H1 (cell line): ENCODE measurements around the gene DIP2C. TPM values are rescaled to one million over a fixed set of nuclear protein-coding genes. Genes with fewer than 3 reads are reported as not detected.

Experiments
- CTCF ChIA-PET: fragments of 300-600 bp; sonication (Branson Sonifier 250); formaldehyde crosslinking; loops from one replicate; lab custom pipeline; 2021; ENCODE audit not compliant: partially characterized antibody; lab: Charles Lee
- POLR2A ChIA-PET: fragments of 300-600 bp; sonication (Branson Sonifier 250); formaldehyde crosslinking; loops from one replicate; lab custom pipeline; 2021; ENCODE audit warnings: inconsistent platforms; ENCODE audit not compliant: partially characterized antibody; lab: Charles Lee
- DNase-seq, 2 experiments: peaks; one replicate each; pipeline versions ENCODE4 v3.0.0 to v3.0.0-alpha.2; 2010 to 2022; ENCODE audit warnings: low spot score in 2 of 2, low read depth in 1 of 2, mixed read lengths in 1 of 2
- FAIRE-seq: peaks from 2 replicates; lab custom pipeline; 2011; peaks lifted over from hg19 to GRCh38; lab: Jason Lieb, UNC
- H2AFZ ChIP-seq: 2 replicates; pipeline ENCODE4 v1.8.1; 2012; ENCODE audit warnings: low read length, inconsistent platforms
- H2AK5ac ChIP-seq: 2 replicates; pipeline ENCODE4 v1.6.1; 2013; ENCODE audit warnings: low read depth, low read length
- H2BK120ac ChIP-seq: replicated peaks from 2 replicates; pipeline ENCODE3; 2013; ENCODE audit warnings: low read depth, low read length, inconsistent platforms
- H2BK12ac ChIP-seq: 2 replicates; pipeline ENCODE4 v1.6.1; 2013; ENCODE audit warnings: low read depth, low read length
- H2BK15ac ChIP-seq: 2 replicates; pipeline ENCODE4 v1.6.1; 2013; ENCODE audit warnings: low read length
- H2BK20ac ChIP-seq: 2 replicates; pipeline ENCODE4 v1.6.1; 2013; ENCODE audit warnings: low read length
- H2BK5ac ChIP-seq: 2 replicates; pipeline ENCODE4 v1.6.1; 2013; ENCODE audit warnings: low read depth, low read length
- H3K14ac ChIP-seq: 2 replicates; pipeline ENCODE4 v1.6.1; 2013; ENCODE audit warnings: inconsistent platforms; ENCODE audit not compliant: insufficient read length
- H3K18ac ChIP-seq: 2 replicates; pipeline ENCODE4 v1.6.1; 2013; ENCODE audit warnings: low read length; ENCODE audit errors: extremely low read depth
- H3K23ac ChIP-seq: 2 replicates; pipeline ENCODE4 v1.6.1; 2013; ENCODE audit warnings: inconsistent platforms; ENCODE audit not compliant: insufficient read length
- H3K23me2 ChIP-seq: 2 replicates; pipeline ENCODE4 v1.6.1; 2013; ENCODE audit warnings: low read depth, low read length
- H3K27ac ChIP-seq: 2 replicates; pipeline ENCODE4 v1.6.1; 2011; ENCODE audit warnings: low read depth, low read length, inconsistent platforms
- H3K27me3 ChIP-seq, 4 experiments: replicated peaks in 1 of 4; 1 replicate in 1 of 4; 2 replicates in 3 of 4; pipeline versions ENCODE4 v1.6.1 to v1.8.1; 2011 to 2013; ENCODE audit warnings: low read length in 3 of 4, mild to moderate bottlenecking in 3 of 4, inconsistent platforms in 2 of 4, mixed read lengths in 2 of 4, moderate library complexity in 1 of 4; ENCODE audit not compliant: control insufficient read depth in 3 of 4, insufficient read depth in 3 of 4; ENCODE audit errors: extremely low read depth in 1 of 4
- H3K36me3 ChIP-seq, 4 experiments: 2 replicates each; pipeline versions ENCODE4 v1.6.1 to v1.8.1; 2011 to 2013; ENCODE audit warnings: mild to moderate bottlenecking in 4 of 4, low read length in 3 of 4, moderate library complexity in 2 of 4, control low read depth in 1 of 4, inconsistent platforms in 1 of 4; ENCODE audit not compliant: insufficient read depth in 4 of 4, control insufficient read depth in 2 of 4
- H3K4ac ChIP-seq: replicated peaks from 2 replicates; pipeline ENCODE3; 2013; ENCODE audit warnings: low read length, low read depth, mixed read lengths, inconsistent platforms; ENCODE audit not compliant: insufficient read length
- H3K4me1 ChIP-seq, 4 experiments: replicated peaks in 1 of 4; 1 replicate in 1 of 4; 2 replicates in 3 of 4; pipeline versions ENCODE4 v1.6.1 to v1.8.1; 2011 to 2013; ENCODE audit warnings: low read length in 3 of 4, inconsistent platforms in 2 of 4, mixed read lengths in 1 of 4; ENCODE audit not compliant: insufficient read depth in 4 of 4, control insufficient read depth in 3 of 4
- H3K4me2 ChIP-seq, 2 experiments: 2 replicates each; pipeline versions ENCODE4 v1.6.1 to v1.8.1; 2011 to 2013; ENCODE audit warnings: low read depth in 2 of 2, low read length in 2 of 2, control low read depth in 1 of 2, inconsistent platforms in 1 of 2, mild to moderate bottlenecking in 1 of 2; ENCODE audit not compliant: insufficient read depth in 1 of 2
- H3K4me3 ChIP-seq, 4 experiments: fragments of 200-600, 300-600 bp in 1 of 4; sonication (generic), shearing (Covaris generic), sonication (Bioruptor Twin) in 1 of 4; 2 replicates each; pipeline versions ENCODE4 v1.5.1 to v1.8.1; 2011 to 2016; ENCODE audit warnings: low read length in 4 of 4, low read depth in 3 of 4, control low read depth in 2 of 4, inconsistent platforms in 2 of 4, mild to moderate bottlenecking in 2 of 4, mixed read lengths in 1 of 4, moderate library complexity in 1 of 4; ENCODE audit not compliant: insufficient read depth in 2 of 4; ENCODE audit errors: extremely low read depth in 1 of 4
- H3K56ac ChIP-seq: replicated peaks from 2 replicates; pipeline ENCODE3; 2013; ENCODE audit warnings: low read depth, mild to moderate bottlenecking, mixed read lengths, low read length, inconsistent platforms; ENCODE audit not compliant: insufficient read length
- H3K79me1 ChIP-seq: 2 replicates; pipeline ENCODE4 v1.6.1; 2013; ENCODE audit warnings: low read depth, low read length, control low read depth
- H3K79me2 ChIP-seq, 2 experiments: 2 replicates each; pipeline versions ENCODE4 v1.6.1 to v1.8.1; 2012 to 2013; ENCODE audit warnings: low read length in 2 of 2, mild to moderate bottlenecking in 2 of 2, inconsistent platforms in 1 of 2; ENCODE audit not compliant: insufficient read depth in 2 of 2, control insufficient read depth in 1 of 2
- H3K9ac ChIP-seq, 4 experiments: replicated peaks in 1 of 4; 1 replicate in 1 of 4; 2 replicates in 3 of 4; pipeline versions ENCODE4 v1.6.1 to v1.8.1; 2011 to 2013; ENCODE audit warnings: low read depth in 3 of 4, low read length in 3 of 4, control low read depth in 2 of 4, mild to moderate bottlenecking in 2 of 4, moderate library complexity in 2 of 4, inconsistent platforms in 1 of 4; ENCODE audit errors: extremely low read depth in 1 of 4
- H3K9me3 ChIP-seq, 2 experiments: 2 replicates each; pipeline versions ENCODE4 v1.6.1 to v1.8.1; 2012 to 2013; ENCODE audit warnings: mild to moderate bottlenecking in 2 of 2, moderate library complexity in 2 of 2, control low read depth in 1 of 2, inconsistent platforms in 1 of 2, low read depth in 1 of 2, low read length in 1 of 2, mixed read lengths in 1 of 2; ENCODE audit not compliant: insufficient read depth in 2 of 2
- H4K20me1 ChIP-seq, 2 experiments: replicated peaks in 1 of 2; 2 replicates each; pipeline versions ENCODE3 to v1.8.1; 2011 to 2013; ENCODE audit warnings: inconsistent platforms in 2 of 2, low read length in 2 of 2, mild to moderate bottlenecking in 1 of 2; ENCODE audit not compliant: insufficient read depth in 2 of 2, control insufficient read depth in 1 of 2
- H4K5ac ChIP-seq: 2 replicates; pipeline ENCODE4 v1.6.1; 2013; ENCODE audit warnings: low read length, low read depth, mixed read lengths, inconsistent platforms; ENCODE audit not compliant: insufficient read length
- H4K8ac ChIP-seq: 2 replicates; pipeline ENCODE4 v1.8.0; 2013; ENCODE audit warnings: mild to moderate bottlenecking, moderate library complexity, low read length, inconsistent platforms; ENCODE audit not compliant: insufficient read depth; ENCODE audit errors: extremely low read depth
- H4K91ac ChIP-seq: replicated peaks from 2 replicates; pipeline ENCODE3; 2013; ENCODE audit warnings: low read length, mixed read lengths, inconsistent platforms; ENCODE audit not compliant: insufficient read length
- CHD2 ChIP-seq: IDR thresholded peaks from 2 replicates; pipeline ENCODE4 v1.6.1; 2012; ENCODE audit warnings: low read length, improper control_type of control experiment
- RBBP5 ChIP-seq: IDR thresholded peaks from 2 replicates; pipeline ENCODE4 v1.7.1; 2012; ENCODE audit warnings: low read depth, mild to moderate bottlenecking, inconsistent platforms, low read length, moderate library complexity, borderline replicate concordance
- SIX5 ChIP-seq: IDR thresholded peaks from 2 replicates; pipeline ENCODE4 v1.6.1; 2011; ENCODE audit warnings: mild to moderate bottlenecking, low read depth, low read length
- WGBS, 2 experiments: shearing (Covaris generic) in 1 of 2; methylation state at CpG; one replicate each; pipeline versions ENCODE4 v1.1.6 to v1.1.7; 2013 to 2015; ENCODE audit warnings: low lambda C conversion rate in 2 of 2, mixed read lengths in 2 of 2, inconsistent platforms in 1 of 2, low coverage in 1 of 2, missing lambda C conversion rate in 1 of 2; ENCODE audit not compliant: insufficient replicate concordance in 2 of 2, insufficient coverage in 1 of 2, insufficient read length in 1 of 2; ENCODE audit errors: extremely low coverage in 1 of 2, missing lambda C conversion rate in 1 of 2; 5-methylcytosine and 5-hydroxymethylcytosine counted together
- polyA plus RNA-seq, 7 experiments: library from polyadenylated mRNA; depleted of rRNA in 3 of 7; stranded (reverse) in 5 of 7; unstranded in 2 of 7; fragments of >200 nt in 5 of 7; fragments of 200-250 nt in 2 of 7; gene quantifications; 1 replicate in 5 of 7; 2 replicates in 1 of 7; 4 replicates in 1 of 7; pipeline versions ENCODE4 v1.2.1 to v1.2.3, GENCODE V29; 2011 to 2013; ENCODE audit warnings: missing spikeins in 2 of 7, mixed read lengths in 2 of 7
- total RNA-seq: library from RNA; stranded (reverse); fragmentation: NEBNext Ultra II Directional; extraction: Animal tissue kit (Norgen Biotek cat#: 25700); gene quantifications from 2 replicates; pipeline ENCODE4 v1.2.1, GENCODE V29; 2021

DIP2C gene
- total and polyA plus RNA-seq, 2 of the 8 experiments (the other 6 are each of a cell fraction or from before 2014, with no cell fraction given), result 3.8 to 9.3 TPM

GRCh38 chr10:369221-369683 lies 320.2 kb downstream of the DIP2C start:
- H3K9ac ChIP-seq, result no peak overlapping the region
- 91% methylated on average over 18 of the region's 18 CpGs; no CpG with 5 or more reads in 1 of the 2 experiments for WGBS, 2 experiments

More at GRCh38 chr10:369221-369683, 320.2 kb downstream of the DIP2C start:
- Histone ChIP-seq H2BK20ac (no peak overlapping the region), H2BK12ac (no peak overlapping the region), H3K4me1 (peaks cover 0 to 5% (median 1%) of the 10 kb centered on the region in 4 experiments; a peak in 3 of 7 replicates), H3K79me2 (no peaks in the 10 kb centered on the region), H3K18ac (no peak overlapping the region), H2BK5ac (0 out of 2 replicates have a peak overlapping the region, but pooled peaks have one; percentile 7), H3K36me3 (no peaks in the 10 kb centered on the region; a peak in 2 of 8 replicates), H3K56ac (no peak overlapping the region), H4K20me1 (no peaks in the 10 kb centered on the region), H3K9me3 (no peaks in the 10 kb centered on the region), H3K4me2 (no peak overlapping the region), H3K4me3 (no peak overlapping the region), H4K5ac (no peak overlapping the region), H3K23ac (no peak overlapping the region), H2AK5ac (no peak overlapping the region), H2AFZ (no peak overlapping the region), H2BK15ac (no peak overlapping the region), H2BK120ac (no peak overlapping the region), H4K8ac (no peak overlapping the region), H3K14ac (no peak overlapping the region), H3K27ac (no peak overlapping the region), H3K27me3 (no peaks in the 10 kb centered on the region), H3K23me2 (peaks cover 2% of the 10 kb centered on the region), H3K79me1 (no peaks in the 10 kb centered on the region), H4K91ac (no peak overlapping the region), H3K4ac (no peak overlapping the region)
- CTCF ChIA-PET, result interaction anchor here (1.6 kb wide), 1 partner anchor 78 kb away, joined by 3 read pairs; no protein-coding TSS in a partner anchor
- POLR2A ChIA-PET, result no interaction called here
- DNase-seq (no peak), FAIRE-seq (no peak)
- no peak for TF ChIP-seq RBBP5
- TF ChIP-seq CHD2, result no peak
- TF ChIP-seq SIX5, result no peak
